Airway epithelial cell (primary cell): Measurements from ENCODE around the gene NUDT19. TPM values are rescaled to one million over a fixed set of nuclear protein-coding genes. Genes with fewer than 3 reads are reported as not detected.

Experiments
- total RNA-seq: library from RNA; depleted of rRNA; stranded (reverse); fragments of >200 nt; gene quantifications from 2 replicates; pipeline ENCODE4 v1.2.3, GENCODE V29; 2015

The NUDT19 gene
- total RNA-seq = 15.4 and 23.3 TPM in 2 replicates

DNA sequence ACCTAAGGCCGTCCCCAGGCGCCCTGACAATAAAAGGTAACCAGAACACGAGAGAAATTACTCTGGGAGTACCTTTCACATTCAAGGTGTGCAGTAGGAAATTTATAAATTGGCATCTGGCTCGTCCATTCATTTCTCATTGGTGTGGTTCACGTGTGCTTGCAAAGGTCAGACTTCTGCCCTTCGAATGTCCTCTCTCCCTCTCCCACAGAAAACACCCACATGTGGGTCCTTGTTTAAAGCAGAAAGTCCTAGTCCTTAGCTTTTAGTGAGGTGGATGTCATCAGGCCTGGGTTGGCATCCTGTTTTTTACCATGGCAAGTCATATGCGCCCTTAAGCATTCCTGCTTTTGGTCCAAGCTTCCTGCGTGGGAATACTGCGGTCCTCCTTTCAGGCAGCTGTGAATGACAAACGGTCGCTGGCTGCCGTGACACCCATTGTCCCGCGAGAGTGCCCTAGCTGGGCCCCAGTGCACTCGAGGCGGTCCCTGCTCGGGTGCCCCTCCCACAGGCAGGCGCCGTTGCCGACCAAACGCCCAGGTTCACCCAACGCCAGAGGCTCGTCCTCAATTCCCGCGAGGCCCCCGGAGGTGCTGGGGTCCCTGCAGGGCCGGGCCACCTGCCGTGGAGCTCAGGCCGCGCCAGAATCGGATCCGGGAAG, at the start of gene NUDT19:
NUDT19 (plus strand) TSS at position 531 of the 661 bp plus-strand sequence. CDS start 140 bp downstream, outside the sequence.

DNA sequence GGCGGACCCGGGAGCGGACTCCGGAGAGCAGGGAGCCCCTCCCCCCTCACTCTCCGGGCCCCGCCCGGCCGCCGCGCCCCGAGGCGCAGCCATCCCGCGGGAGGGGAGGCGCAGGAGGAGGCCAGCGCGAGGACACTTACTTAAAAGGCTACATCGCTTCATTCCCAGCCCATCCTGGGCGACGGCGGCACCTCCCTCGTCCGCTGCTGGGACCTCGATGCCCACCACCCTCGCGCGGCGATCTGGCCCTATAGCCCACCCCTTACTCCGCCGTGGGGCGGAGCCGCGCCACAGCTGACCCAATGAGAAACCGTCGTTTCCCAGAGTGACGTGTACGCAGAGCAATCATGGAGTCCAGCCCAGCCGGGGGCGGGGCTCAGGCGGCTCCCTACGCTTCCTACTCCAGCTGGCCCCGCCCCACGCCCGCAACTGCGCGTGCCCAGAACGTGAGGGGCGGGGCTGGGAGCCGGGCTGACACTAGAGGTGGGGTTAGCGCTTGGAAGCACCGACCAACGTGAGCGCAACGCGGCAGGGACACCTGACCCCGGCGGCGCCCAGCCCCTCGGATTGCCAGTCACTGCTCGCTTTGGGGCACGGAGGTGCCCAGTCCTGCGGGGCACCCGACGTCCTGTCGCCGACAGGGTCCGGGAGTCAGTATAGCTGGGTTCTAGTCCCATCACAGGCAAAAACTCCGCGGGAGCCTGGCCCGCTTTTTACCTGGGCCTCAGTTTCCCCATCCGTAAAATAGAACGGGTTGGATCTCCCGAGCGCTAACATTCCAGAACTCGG, 16.5 kb upstream of the NUDT19 start, which contains the start of gene ANKRD27:
ANKRD27 (minus strand) TSS at position 250 of the 789 bp plus-strand sequence. CDS start 16,165 bp downstream, outside the sequence.

DNA sequence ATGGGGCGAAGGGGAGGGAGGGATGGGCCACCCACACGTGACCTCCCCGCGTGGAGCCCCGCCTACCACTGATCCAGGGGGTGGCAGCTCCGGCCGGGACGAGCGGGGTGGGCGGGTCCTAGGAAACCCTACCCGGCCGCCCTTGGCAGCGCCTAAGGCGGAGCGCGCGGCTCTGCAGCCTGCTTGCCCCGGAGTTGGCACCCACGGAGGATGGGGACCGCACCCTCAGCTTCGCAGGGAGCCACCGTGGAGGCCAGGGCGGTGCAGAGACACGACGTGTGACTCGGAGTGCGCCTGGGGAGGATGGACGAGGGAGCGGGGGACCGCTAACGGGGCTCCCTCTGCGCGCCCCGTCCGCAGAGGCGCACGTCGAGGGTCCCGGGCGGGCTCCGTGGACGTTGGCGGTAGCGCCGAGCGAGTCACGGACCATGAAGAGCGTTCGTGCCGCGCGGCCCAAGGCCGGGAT, 15.9 kb upstream of the NUDT19 start, which contains the start of gene RGS9BP:
RGS9BP (plus strand) TSS at position 129 of the 466 bp plus-strand sequence. CDS start 416 bp downstream, outside the sequence.

DNA sequence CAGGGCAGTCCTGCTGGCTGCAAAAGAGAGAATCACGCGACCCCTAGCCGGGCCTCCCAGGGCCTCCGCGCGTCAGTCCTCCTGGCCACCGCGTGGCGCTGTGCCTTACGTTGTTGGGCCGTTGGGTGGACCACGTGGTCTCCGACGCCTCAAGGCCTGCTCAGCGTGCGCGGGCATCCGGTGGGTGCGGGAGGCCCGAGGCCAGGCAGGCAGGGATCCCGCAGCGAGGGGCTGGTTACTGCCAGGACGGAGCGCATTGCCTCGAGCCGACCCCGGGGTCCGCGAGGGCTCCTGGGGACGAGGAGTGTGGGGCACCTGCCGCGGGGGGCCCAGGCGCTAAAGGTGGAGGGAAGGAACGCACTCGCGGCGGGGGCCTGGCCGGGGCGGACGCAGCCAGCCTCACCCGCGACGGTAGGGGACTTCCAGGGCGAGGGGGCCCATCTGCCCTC, 28.0 kb downstream of the NUDT19 start, which contains the start of gene TDRD12:
TDRD12 (plus strand) TSS at position 157 of the 449 bp plus-strand sequence. CDS start 306 bp downstream, outside the sequence.

Other genes with a start within 250 kb of the NUDT19 start
- 197 and 207 TPM in 2 replicates for gene PDCD5, start 110.6 kb upstream of the NUDT19 start, total RNA-seq
- 19.7 and 25.0 TPM in 2 replicates for gene ANKRD27, start 16.6 kb upstream of the NUDT19 start, total RNA-seq
- gene RGS9BP, start 16.0 kb upstream of the NUDT19 start, total RNA-seq = 0.05 and 0.42 TPM in 2 replicates
- gene TDRD12, start 27.9 kb downstream of the NUDT19 start, total RNA-seq = 0.35 and 0.74 TPM in 2 replicates
- not detected in 2 replicates for gene SLC7A9, start 177.9 kb downstream of the NUDT19 start, total RNA-seq